Measurements from ENCODE around the gene GRIN2D.
A peak's percentile ranks its signal among the peaks of the same experiment; 100 is the strongest.

Gene GRIN2D

DNA sequence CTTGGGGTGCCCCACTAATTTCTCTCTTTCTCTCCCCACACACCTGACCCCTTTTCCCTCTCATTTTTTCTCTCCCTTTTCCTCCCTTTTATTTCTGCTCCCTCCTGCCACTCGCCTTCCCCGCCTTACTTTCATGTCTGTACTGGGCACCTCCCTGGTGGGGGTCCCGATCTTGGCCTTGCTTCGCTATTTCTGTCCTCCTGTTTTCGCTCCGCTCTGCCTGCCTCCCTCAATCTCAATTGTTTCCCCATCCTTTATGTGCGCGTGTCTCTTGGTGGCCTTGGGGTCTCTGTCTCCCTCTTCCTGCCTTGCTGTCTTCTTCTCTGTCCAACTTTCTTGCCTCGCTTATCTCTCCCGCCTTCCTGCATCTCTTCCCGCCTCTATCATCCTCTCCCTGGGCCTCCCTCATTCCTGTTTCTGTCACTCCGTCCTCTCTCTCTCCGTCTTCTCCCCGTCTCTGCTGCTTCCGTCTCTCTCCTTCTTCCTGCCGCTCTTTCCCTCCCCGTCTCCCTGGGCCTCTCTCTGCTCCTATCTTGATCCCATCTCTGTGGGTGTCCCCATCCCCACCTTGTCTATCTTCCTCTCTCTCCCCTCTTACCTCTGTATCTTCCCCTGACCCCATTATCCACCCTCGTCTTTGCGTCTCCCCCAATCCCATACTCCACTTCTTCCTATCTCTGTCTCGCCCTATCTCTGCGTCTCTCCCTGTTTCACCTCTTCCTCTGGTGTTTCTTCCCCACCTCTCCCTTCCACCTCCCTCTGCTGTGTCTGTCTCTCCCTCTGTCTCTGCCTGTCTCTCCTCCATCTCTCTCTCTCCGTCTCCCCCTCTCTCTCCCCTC is 4.0 kb downstream of the GRIN2D start:
- H3K4me3 ChIP-seq (ENCODE audit: low read depth, low read length), result peak overlapping the region; percentile 41
- TF ChIP-seq CTCF (IDR thresholded peaks at IDR 0.05; ENCODE audit: borderline replicate concordance, insufficient read depth, low read depth, low read length), result no peak

DNA sequence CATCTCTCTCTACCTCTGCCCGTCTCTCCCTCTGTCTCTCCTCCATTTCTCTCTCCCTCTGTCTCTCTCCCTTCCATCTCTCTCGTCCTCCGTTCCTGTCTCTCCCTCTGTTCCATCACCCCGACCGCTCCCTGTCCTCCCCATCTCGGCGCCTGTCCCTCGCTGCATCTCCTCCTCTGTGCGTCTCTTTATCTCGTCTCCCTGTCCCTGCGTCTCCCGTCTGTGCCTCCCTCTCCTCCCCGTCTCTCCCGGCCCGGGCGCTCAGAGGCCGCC is 4.6 kb downstream of the GRIN2D start:
- H3K4me3 ChIP-seq (ENCODE audit: low read depth, low read length), result peak overlapping the region; percentile 41
- no peak for TF ChIP-seq CTCF (IDR thresholded peaks at IDR 0.05; ENCODE audit: borderline replicate concordance, insufficient read depth, low read depth, low read length)

DNA sequence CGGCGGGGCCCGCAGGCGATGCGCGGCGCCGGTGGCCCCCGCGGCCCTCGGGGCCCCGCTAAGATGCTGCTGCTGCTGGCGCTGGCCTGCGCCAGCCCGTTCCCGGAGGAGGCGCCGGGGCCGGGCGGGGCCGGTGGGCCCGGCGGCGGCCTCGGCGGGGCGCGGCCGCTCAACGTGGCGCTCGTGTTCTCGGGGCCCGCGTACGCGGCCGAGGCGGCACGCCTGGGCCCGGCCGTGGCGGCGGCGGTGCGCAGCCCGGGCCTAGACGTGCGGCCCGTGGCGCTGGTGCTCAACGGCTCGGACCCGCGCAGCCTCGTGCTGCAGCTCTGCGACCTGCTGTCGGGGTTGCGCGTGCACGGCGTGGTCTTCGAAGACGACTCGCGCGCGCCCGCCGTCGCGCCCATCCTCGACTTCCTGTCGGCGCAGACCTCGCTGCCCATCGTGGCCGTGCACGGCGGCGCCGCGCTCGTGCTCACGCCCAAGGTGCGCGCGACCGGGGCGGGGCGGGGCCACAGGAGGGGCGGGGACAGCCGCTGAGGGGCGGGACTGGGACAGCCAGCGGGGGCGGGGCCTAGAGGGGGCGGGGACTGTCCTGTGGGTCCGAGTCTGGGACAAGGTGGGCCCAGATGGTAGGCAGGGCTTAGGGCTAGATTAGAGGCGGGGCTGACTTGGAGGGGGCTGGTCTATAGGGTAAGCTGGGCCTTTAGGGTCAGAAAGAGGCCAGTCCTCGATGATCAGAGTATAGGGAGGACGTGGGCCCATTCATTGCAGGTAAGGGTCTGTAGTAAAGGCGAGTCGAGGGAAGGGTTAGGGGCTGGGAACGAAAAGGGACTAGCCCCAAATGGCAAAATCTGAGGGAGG is 5.1 kb downstream of the GRIN2D start:
- peak overlapping the region; percentile 41 for H3K4me3 ChIP-seq (ENCODE audit: low read depth, low read length)
- no peak for TF ChIP-seq CTCF (IDR thresholded peaks at IDR 0.05; ENCODE audit: borderline replicate concordance, insufficient read depth, low read depth, low read length)

GRCh38 chr19:48400018-48400742 is 6.7 kb downstream of the GRIN2D start:
- no peak overlapping the region for H3K4me3 ChIP-seq (ENCODE audit: low read depth, low read length)
- TF ChIP-seq CTCF (IDR thresholded peaks at IDR 0.05; ENCODE audit: borderline replicate concordance, insufficient read depth, low read depth, low read length), result no peak

DNA sequence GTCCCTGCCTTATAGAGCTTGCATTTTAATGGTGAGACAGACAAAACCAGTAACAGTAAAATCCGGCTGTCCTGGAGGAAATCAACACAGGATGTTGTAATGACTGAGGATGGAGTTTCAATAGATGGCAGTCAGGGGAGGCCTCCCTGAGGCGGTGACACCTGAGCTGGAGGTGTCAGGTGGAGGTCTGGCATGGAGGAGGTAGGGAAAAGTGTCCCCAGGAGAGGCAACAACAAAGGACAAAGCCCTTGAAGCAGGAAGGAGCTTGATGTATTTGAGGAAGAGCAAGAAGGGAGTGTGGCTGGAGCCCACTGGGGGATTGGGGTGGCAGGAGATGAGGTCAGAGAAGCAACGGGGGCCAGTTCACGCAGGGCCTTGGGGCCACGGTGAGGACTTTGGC is 7.8 kb downstream of the GRIN2D start:
- H3K4me3 ChIP-seq (ENCODE audit: low read depth, low read length), result no peak overlapping the region
- TF ChIP-seq CTCF (IDR thresholded peaks at IDR 0.05; ENCODE audit: borderline replicate concordance, insufficient read depth, low read depth, low read length), result no peak

- H3K4me3 ChIP-seq (ENCODE audit: low read depth, low read length), result no peak overlapping the region
These were observed 10.1 kb downstream of the GRIN2D start for GRCh38 chr19:48403606-48404005.

More at GRCh38 chr19:48403606-48404005, 10.1 kb downstream of the GRIN2D start:
- TF ChIP-seq CTCF (IDR thresholded peaks at IDR 0.05; ENCODE audit: borderline replicate concordance, insufficient read depth, low read depth, low read length), result no peak
